HL-60 (cell line): ENCODE results near the gene HOXB4.

Experiments used
- CTCF ChIP-seq: IDR thresholded peaks from one replicate; pipeline ENCODE4 v1.5.1; 2011; ENCODE audit warnings: low read length, control low read depth, inconsistent platforms; ENCODE audit not compliant: insufficient read depth
- SPI1 ChIP-seq: IDR thresholded peaks from 2 replicates; pipeline ENCODE4 v1.6.1; 2012; ENCODE audit warnings: low read depth, mild to moderate bottlenecking, borderline replicate concordance

GRCh38 chr17:48568499-48569239 lies 9.5 kb downstream of the HOXB4 start:
- TF ChIP-seq CTCF, result no peak
- no peak for TF ChIP-seq SPI1
